HG03558 (cell line): ENCODE data around the gene SECTM1.
"Not testable (repeated sequence)": the region's sequence is repeated elsewhere in the genome, so short reads cannot be mapped to it uniquely, and the experiment has no call there.

Experiments
- ATAC-seq: cut with Tn5 transposase; IDR thresholded peaks from one replicate; pipeline ENCODE4 v1.9.1; 2021; ENCODE audit warnings: moderate number of reproducible peaks; ENCODE audit not compliant: unreplicated experiment; ENCODE audit errors: extremely low read depth

The SECTM1 gene

DNA sequence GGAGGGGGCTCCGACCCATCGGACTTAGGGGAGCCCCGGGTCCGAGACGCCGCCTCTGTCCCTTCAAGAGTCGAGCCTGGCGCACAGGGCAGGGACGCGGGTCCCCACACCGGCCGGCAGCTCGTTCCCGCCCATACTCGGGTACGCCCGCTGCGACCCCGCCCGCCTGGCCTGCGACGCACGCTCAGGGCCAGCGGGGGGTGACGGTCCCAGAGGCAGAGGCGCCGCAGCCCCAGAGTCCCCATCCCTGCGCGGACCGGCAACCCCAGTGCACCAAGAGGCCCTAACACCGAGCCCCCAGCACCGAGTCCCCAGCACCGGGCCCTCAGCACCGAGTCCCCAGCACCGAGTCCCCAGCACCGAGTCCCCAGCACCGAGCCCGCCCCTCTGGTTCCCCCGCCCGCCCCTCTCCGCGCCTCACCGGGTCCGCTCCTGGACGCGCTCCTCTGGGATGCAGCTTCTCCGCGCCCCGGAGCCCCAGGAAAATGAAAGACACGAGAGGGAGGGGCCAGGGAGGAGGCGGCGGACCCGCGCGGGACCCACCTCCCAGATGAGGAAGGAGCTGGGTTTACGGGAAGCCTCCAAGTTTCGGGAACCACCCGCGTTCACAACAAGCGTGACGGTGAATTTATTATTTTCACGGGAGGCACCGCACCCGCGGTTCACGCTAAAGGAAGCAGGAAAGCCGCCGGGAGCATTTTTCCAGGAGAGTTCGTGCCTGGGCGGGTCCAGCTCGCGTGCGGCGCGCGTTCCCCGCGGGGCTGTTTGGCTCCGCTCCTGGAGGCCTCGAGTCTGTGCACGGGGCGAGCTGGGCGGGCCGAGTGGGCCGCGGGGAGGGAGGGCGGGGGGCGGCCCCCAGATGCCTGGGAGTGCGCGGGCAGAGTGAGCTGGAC, at the start of gene SECTM1:
Gene SECTM1, minus strand, starts transcription at position 488 of the 893 bp plus-strand sequence. CDS start 6,526 bp downstream, outside the sequence.
- ATAC-seq = no peak

DNA sequence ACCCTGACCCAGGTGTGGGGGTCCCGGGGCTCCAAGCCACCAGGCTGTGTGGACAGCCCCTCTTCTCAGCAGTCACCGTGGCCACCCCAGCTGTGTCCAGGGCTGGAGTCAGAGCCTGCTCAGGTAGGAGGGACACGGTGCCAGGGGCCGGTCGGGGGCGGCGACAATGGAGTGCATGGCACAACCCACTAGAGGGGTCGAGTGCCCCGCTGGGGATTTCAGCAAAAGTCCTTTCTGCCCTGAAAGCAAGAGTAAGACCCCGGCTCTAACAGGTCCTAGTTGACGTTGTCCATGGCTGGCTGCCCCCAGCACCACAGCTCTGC, 49.3 kb upstream of the SECTM1 start:
- no peak for ATAC-seq

DNA sequence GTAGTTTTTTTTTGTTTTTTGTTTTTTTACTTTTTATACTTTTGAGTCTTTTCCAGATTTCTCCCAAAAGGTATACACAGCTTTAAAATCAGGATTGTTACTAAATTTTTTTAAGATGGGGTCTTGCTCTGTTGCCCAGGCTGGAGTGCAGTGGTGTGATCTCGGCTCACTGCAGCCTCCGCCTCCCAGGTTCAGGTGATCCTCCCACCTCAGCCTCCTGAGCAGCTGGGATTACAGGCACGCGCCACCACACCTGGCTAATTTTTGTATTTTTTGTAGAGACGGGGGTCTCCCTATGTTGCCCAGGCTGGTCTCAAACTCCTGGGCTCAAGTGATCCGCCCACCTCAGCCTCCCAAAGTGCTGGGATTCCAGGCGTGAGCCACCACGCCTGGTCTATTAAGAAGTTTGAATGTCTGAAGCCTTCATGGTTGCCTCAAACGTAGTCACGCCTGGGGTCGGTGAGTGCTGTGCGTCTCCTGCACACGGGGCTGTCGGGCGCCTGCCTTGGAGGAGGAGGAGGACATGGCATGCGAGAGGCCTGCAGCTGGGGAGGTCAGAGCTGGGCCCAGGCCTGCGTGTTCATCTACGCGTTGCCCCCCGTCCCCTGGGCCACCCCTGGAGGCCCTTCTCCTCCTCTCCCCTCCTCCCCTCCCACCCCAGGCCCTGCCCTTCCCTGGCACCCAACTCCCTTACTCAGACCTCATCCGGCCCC, 48.8 kb upstream of the SECTM1 start:
- ATAC-seq = not testable (repeated sequence)

DNA sequence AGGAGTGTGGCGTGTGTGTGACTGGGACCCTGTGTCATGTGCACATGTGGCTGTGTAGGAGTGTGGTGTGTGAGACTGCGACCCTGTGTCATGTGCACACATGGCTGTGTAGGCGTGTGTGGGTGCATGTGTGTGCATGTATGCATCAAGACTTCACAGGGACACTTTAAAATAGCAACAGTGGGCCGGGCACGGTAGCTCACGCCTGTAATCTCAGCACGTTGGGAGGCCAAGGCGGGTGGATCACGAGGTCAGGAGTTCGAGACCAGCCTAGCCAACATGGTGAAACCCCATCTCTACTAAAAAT, 48.1 kb upstream of the SECTM1 start:
- not testable (repeated sequence) for ATAC-seq

DNA sequence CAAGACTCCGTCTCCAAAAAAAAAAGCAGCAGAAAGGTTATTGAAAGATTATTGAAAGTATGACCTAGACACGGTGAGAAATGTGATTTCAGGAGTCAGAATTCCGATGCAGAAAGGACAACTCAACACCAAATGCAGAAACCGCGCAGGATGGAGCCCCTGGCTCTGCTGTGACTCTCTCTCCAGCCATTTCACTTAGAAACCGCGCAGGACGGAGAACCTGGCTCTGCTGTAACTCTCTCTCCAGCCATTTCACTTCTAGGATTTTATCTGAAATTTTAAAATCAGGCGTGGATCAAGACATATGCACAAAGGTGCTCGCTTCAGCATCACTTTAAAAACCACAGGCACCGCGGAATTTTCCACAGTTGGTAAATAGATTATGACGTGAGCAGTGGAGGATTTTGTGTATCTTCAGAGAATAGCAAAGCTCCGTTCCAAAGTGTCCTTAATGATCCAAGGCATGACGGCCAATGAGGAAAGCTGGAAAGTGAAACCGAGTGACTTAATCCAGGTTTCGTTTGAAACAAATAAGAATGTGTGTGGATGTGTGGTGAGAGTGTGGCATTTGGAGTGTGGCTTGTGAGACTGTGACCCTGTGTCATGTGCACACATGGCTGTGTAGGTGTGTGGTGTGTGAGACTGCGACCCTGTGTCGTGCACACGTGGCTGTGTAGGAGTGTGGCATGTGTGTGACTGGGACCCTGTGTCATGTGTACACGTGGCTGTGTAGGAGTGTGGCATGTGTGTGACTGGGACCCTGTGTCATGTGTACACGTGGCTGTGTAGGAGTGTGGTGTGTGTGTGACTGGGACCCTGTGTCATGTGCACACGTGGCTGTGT, 47.5 kb upstream of the SECTM1 start:
- no peak for ATAC-seq

DNA sequence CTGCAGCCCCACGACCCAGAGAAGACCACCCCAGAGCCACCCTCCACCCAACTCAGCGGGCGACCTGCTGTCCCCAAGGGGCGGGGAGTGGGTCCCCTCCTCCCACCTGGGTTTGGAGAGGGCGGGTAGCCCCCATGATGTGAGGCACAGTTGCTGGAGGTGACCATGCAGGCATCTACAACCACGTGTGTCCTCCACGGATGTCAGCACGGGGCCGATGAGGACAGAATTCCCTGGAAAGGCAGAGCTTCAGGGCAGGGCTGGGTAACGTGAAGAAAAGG, 45.1 kb upstream of the SECTM1 start:
- no peak for ATAC-seq

DNA sequence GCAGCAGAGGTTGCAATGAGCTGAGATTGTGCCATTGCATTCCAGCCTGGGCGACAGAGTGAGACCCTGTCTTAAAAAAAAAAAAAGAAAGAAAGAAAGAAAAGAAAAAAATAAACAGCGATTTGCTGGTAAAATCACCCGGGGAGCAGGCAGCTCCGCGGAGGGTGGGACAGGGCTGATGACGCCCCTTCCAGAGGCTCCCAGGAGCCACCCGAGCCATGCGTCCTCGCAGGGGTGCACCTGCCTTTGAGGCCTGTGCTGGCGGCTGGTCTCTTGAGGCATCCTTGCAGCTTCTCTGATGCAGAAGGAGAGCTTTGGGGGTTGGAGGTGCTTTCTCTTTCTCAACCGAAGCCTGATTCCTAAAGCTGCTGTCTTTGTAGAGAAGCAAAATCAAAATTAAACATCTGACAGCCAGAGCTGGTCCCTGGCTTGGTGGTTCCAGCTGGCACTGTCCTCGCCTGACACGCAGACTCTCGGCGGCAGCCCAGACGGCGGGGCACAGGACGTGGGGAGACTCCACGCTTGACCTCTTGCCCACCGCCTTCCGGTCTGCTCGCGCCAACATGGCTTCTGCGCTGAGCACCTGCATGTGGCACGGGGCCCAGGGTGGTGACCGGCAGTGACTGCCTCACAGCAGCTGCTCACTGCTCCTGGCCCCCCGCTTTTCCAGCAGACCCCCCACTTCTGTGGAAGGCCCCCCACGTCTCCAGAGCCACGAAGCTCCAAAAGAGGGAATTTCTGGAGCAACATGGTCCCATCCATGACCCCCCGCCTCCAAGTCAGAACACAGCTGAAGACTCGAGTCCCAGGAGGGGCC, 44.6 kb upstream of the SECTM1 start:
- no peak for ATAC-seq

DNA sequence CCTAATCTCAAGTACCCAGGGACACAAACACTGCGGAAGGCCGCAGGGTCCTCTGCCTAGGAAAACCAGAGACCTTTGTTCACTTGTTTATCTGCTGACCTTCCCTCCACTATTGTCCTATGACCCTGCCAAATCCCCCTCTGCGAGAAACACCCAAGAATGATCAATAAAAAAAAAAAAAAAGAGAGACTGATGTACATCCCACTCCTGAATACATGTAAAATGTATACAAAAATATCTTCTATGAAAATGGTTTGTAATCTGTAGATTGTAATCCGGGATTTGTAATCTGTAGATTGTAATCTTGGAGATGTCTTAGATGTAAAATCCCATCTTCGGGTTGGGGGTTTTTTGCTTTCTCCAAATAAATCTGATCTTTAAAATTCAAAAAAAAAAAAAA, 43.7 kb upstream of the SECTM1 start:
- ATAC-seq = not testable (repeated sequence)

DNA sequence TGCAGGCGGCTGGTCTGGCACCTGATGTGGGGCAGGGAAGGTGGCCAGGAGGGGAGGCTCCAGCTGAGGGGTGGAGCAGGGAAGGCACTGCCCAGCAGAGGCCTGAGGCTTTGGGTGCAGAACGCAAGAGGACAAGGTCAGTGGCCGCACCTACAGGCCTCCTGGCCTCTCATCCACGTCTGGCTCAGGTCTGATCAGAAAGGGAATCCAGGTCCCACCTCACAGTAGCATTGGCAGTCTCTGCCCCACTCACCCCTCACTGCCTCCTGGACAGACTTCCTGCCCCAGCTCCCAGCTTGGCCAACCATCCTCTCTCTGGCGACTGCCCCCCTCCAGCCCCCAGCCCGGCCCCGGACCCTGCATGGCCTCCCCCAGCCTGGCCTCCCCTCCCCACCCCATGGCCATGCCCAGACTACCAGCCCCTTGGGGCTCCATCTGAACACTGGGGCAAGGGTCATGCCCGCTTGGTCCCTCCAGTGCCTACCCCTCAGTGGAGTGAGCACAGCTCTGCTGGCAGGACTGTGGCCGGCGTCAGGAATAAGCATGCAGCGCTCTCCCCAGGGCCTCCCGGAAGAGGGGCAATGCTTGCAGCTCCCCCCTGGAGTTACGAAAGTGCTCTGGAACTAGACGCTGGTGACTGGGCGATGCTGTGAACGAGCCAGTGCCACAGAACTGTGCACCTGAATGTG, 42.6 kb upstream of the SECTM1 start:
- no peak for ATAC-seq

DNA sequence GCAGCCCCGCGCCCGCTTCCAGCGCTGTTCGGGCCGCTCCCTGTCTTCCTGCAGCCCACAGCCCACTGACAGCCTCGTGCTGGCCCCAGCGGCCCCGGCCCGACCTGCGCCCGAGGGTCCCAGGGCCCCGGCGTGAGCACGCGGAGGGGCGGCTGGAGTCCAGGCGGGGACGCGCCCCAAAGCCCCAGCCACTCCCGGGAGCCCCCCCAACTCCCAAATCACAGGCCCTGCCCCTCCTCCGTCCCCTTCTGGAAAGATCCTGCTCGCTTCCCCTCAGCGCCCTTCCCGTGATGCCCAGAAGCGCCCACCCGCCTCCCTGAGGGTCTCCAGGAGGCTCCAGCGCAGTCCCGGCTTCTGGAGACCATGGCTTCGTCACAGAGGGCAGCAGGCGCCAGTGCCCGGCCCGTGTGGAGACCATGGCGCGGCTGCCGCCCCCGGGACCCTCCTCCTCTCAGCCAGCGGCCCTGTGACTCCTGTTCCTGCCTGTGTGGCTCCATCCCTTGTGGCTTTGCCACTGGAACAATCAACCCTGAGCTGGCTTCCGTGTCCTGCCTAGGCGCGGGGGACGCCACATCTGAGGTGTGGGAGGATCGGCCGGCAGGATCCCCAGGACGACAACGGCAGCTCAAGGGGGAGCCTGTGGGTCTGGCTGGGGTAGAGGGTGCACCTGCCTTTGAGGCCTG, 41.9 kb upstream of the SECTM1 start:
- no peak for ATAC-seq

DNA sequence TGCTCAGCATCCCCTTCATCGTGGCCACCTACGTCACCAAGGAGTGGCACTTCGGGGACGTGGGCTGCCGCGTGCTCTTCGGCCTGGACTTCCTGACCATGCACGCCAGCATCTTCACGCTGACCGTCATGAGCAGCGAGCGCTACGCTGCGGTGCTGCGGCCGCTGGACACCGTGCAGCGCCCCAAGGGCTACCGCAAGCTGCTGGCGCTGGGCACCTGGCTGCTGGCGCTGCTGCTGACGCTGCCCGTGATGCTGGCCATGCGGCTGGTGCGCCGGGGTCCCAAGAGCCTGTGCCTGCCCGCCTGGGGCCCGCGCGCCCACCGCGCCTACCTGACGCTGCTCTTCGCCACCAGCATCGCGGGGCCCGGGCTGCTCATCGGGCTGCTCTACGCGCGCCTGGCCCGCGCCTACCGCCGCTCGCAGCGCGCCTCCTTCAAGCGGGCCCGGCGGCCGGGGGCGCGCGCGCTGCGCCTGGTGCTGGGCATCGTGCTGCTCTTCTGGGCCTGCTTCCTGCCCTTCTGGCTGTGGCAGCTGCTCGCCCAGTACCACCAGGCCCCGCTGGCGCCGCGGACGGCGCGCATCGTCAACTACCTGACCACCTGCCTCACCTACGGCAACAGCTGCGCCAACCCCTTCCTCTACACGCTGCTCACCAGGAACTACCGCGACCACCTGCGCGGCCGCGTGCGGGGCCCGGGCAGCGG, 41.2 kb upstream of the SECTM1 start:
- no peak for ATAC-seq

DNA sequence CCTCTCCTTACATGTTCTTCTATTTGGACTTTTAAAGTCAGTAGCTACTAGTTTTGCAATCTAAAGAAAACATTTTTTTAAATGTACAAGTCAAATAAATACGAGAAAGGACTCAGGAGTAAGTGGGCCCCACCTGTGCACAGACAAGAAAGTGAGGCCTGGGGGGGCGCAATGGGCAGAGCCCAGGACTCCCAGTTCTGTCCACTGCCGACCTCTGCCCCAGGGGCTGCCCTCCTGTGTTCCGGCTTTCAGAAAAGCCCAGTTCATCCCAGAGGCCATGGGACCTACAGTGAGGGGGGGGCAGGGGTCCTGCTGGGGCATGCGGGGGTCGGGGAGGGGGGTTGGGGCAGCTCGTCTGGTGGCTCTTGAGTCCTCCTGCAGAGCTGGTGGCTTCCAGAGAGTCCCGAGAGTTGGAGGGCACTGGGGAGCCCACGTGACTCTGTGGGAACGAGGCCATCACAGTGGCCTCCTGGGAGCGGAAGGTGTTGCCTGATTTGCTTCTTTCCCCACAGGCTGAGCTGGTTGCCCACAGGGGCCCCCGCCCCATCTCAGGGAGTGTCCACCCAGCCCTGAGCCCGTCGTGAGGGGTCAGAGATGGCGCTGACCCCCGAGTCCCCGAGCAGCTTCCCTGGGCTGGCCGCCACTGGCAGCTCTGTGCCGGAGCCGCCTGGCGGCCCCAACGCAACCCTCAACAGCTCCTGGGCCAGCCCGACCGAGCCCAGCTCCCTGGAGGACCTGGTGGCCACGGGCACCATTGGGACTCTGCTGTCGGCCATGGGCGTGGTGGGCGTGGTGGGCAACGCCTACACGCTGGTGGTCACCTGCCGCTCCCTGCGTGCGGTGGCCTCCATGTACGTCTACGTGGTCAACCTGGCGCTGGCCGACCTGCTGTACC, 40.4 kb upstream of the SECTM1 start:
- ATAC-seq = no peak

DNA sequence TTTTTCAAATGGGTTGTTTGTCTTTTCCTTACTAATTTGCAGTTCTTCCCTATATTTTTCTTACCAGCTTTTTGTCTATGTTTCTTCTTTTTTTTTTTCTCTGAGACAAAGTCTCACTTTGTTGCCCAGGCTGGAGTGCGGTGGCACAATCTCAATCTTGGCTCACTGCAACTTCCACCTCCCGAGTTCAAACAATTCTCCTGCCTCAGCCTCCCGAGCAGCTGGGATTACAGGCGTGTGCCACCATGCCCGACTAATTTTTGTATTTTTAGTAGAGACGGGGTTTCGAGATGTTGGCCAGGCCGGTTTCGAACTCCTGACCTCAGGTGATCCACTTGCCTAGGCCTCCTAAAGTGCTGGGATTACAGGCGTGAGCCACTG, 39.5 kb upstream of the SECTM1 start:
- ATAC-seq = not testable (repeated sequence)

DNA sequence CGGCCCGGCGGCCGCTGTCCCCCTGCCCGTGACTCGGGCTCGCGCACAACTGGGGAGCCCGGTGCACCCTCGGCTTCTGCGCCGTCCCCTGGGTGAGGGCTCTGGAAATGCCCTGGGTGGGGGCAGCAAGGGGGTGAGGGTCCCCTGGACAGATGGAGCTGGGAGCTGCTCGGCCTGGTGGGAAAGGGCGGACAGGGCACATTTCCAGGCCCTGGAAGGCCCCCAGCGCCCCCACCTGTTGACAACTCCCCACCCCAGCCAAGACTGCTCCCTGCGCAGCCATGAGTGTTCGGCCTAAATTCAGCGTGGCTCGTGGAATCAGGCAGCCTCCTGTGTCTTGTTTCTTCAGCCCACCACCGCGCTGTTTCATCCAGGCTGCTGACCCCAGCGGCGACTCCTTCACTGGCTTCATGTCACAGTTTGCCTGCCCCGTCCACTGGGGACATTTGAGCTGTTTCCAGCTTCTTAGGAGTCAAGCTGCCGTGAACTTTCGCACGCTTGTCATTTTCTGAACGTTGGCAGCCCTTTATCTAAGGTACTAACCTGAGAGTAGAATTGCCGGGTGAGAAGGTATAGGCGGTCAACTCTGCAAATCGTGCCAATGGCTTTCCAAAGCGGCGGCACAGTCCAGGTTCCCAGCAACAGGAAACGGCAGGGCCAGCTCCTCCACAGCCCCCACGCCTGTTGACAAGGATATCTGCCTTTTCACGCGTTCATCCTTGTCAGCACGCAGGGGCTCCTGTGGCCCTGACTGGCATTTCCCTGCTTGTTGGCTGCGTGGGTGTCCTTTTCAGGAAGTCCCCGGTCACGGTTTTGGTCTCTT, 38.9 kb upstream of the SECTM1 start:
- ATAC-seq = no peak

DNA sequence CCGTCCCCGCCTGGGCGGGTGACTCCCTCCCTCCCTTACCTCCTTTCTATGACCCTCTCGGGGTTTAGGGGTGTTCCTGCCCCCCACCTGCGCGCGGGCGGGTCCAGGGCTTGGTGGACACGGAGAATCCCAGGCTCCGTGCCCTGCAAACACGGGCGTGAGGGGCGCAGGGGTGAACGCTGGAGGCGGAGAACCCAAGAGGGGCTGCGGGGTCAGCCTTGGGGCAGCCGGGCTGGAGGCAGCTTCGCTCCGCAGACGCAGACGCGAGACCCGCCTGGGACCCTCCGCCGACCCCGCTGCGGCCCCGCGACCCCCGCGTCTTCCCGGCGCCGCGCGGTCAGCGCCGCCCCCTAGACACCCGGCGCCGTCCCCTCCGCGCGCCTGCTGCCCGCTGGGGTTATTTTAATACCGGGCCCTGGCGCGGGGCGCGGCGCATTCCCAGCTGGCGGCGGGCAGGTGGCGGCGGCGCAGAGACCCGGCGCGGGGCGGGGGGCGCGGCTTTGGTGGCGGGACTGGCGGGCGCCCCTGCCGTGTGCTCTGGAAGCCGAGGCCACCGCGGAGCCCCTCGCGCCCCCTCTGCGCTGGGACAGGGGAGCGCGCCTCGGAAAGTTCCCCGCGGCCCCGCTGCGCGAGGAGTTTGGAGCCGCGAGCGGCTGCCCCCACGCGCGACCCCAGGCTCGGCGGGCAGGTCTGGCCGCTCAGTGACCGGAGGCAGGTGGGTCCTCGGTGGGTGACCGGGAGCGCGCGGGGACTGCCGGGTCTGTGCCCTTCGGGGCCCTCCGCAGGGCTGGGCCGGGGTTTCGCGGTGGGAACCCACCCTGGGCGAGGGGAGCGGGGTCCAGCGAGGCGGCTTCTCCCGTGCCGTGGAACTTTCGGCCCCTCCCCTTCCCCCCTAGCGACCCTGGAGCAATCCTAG, 38.0 kb upstream of the SECTM1 start, which contains the start of gene UTS2R:
Gene UTS2R, plus strand, starts transcription at position 433 of the 916 bp plus-strand sequence. CDS start 2,560 bp downstream, outside the sequence.
- no peak for ATAC-seq
